GM08714 (cell line): ENCODE results near the gene RBKS.

Experiments
- H3K4me3 ChIP-seq: fragments of 200-500 bp; sonication (Bioruptor generic); 2 replicates; pipeline ENCODE4 v1.5.1; 2014; ENCODE audit warnings: mild to moderate bottlenecking, low read length, inconsistent platforms
- ZNF274 ChIP-seq: IDR thresholded peaks from 2 replicates; pipeline ENCODE4 v1.6.1; 2012; ENCODE audit warnings: mild to moderate bottlenecking, low read depth, low read length

RBKS gene

DNA sequence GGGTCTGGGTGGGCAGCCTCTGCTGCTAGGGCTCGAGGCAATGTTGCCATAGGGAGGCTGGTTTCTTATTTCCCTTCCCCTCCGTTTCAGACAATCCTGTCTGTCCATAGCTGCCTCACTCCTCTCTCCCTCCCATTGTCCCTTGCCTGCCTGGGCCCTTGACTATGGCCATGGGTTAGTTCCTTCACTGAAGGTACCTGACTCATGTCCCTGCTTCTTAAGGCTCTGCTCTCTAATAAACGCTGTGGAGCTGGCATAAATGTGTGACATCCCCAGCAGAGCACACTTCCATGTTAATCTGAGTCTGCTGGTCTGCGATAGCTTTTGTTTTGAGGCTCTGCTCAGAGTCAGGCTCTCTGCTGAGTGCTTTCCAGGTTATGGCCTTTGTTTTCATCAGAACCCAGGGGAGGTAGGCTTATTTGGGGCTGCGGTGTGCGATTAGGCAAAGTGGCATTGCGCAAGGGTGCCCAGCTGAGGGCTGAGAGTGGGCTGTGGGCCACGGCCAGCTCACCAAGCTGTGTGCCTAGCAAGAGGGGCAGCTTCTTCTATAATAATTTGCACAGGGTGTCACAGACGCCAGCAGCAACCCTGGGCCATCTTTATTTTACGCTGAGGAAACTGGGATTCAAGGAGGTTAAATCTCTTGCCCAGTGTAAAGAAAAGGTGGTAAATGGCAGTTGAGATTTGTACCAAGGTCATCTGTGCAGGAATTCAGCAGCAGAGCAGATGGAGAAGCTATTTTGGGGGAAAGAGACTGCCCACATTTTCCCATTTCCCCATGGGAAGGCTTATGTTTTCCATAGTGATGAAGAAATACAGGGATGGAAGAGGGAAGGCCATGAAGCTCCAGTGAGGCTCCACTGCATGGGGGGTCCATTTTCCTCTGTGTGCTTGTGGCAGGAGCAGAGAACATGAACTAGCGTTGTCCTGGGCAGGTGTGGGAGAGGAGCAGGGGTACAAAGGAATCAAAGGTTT, 93.1 kb downstream of the RBKS start:
- H3K4me3 ChIP-seq = no peak overlapping the region
- no peak for TF ChIP-seq ZNF274

DNA sequence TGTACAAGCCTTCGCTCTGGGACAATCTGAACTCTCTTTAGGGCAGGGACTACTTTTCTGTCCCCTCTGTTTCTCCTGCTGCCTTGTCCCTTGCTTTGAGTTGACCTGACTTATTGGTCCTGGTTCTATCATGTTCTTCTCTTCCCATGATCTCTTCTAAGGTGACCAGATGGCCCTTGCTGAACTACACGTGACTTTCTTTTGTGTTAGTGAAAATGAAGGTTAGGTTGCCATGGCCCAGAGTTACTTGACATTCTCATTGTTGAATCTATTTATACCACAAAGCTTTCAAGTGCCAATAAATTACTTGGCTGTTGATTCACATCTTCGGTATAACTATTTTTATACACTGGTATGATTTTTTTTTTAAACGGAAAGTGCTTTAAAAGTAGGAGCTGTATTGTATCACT, 94.3 kb downstream of the RBKS start:
- no peak for TF ChIP-seq ZNF274
- no peak overlapping the region for H3K4me3 ChIP-seq

DNA sequence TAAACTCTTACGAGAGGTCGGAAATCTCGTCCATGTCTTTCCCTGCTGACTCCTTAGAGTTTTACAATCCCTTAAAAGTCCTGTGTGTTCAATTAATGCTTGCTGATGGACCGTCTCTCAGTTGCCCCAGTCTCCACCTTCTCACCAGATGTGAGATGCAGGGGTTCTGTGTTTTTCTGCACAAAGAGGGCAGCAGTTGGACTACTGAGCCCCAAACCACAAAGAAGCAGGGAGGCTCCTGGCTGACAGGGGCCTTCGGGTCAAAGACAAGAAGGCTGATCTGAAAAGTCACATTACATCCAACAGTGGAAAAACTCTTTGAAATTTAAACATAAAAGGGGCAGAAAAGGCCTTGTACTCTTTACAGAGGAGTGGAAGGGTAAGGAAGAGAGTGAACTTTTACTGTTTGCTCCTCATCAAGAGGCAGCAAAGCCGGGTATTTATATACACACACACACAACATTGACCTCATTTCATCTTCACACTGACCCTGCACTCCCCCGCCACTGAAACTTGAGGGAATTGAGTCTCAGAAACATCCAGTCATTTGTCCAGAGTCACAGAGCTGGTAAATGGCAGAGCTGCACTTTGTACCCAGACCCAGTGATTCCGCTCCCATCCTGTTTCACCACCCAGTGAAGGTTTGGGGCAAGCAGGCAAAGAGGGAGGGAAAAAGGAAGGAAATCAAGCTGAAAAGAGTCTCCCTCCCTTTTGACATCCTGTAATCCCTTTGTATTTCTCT, 94.9 kb downstream of the RBKS start:
- H3K4me3 ChIP-seq = no peak overlapping the region
- TF ChIP-seq ZNF274 = no peak

DNA sequence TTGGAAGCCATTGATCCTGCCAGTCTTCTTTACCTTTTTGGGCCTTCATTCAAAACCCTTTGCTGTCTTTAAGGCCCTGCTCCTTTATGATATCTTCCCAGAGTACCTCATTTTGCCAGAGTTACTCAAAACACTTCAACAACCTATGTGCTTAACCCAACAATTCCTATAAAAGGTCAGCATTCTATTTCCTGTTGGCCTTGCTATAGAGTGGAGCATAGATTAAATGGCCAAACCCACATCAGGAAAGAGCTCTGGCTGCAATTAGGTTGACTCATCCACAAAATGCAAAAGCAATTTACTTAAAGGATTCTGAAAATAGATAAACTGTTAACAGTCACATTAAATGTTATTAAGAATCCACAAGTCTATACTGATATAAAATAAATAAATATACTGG, 97.4 kb downstream of the RBKS start:
- no peak for TF ChIP-seq ZNF274
- no peak overlapping the region for H3K4me3 ChIP-seq

DNA sequence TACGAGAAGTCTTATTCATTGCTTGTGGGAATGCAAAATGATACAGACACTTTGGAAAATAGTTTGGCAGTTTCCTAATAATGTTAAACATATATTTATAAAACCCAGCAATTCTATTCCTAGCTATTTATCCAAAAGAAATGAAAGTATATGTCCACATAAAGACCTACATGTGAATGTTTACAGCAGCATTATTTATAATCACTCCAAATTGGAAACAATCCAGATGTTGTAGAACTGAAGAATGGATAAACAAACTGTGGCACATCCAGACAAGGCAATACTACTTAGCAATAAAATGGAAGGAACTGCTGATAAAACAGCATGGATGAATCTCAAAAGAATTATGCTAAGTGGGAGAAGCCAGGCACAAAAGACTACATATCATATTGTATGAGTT, 99.4 kb downstream of the RBKS start:
- no peak for TF ChIP-seq ZNF274
- no peak overlapping the region for H3K4me3 ChIP-seq

DNA sequence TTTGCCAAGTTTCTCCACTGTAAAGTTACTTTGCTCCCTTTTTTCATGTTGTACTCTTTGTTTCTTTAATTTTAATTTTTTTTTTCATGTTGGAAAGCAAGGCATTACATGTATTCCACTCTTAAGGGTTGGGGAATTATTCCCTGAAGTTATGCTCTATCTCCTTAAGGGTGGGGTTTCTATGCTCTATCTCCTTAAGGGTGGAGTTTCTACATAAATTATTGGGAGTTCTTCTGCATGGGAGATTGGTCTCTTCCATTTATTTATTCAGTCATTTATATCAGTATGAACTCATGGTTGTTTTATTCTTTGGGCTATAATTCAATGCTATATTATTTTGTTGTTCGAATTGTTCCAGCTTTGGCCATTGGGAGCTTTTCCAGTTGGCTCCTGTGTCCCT, 107.5 kb downstream of the RBKS start:
- H3K4me3 ChIP-seq = no peak overlapping the region
- TF ChIP-seq ZNF274 = no peak

DNA sequence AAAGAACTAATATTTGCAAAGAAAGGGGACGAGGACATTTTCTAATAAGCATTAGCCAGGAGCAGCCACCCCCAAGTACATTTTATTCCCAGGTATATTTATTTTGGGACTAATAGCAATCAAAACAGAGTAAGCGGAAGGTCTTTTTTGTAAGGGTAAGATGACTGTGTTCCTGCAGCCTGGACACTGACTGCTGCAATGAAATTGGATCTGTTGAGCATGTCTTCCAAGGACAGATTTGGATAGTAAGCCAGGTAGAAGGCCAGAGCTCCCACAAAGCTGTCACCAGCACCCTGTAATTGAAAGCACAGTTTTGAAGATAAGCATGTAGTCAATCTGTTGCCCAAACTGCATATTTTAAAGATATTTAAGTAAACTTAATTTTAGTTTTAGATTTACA, 108.7 kb downstream of the RBKS start:
- H3K4me3 ChIP-seq = no peak overlapping the region
- no peak for TF ChIP-seq ZNF274

DNA sequence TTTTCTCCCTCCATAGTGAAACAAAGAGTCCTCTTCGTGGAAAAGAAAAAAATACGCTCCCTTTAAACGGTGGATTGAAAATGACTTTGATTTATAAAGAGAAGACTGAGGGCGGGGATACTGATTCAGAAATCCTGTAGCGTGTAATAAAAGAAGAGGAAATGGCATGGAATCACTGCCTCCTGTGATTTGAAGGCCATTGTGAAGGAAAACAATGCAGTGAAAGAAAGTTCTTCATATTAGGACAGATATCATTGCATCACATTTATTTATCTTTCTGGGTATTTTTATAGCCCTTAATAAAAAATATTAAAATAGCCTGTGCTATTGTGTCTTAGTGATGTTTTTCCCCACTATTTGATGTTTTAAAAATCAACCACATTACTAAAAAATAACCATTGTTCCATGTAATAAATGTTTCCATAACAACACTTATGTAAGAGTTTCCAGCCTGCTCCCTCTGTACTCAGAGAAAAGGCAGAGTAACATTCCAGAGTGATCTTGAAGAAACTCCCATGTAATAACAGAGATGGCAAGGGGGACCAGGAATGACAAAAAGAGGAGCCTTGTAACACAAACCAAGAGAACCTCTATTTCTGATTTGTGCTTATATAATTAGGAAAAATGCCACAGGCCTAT, 110.7 kb downstream of the RBKS start:
- no peak overlapping the region for H3K4me3 ChIP-seq
- TF ChIP-seq ZNF274 = no peak

DNA sequence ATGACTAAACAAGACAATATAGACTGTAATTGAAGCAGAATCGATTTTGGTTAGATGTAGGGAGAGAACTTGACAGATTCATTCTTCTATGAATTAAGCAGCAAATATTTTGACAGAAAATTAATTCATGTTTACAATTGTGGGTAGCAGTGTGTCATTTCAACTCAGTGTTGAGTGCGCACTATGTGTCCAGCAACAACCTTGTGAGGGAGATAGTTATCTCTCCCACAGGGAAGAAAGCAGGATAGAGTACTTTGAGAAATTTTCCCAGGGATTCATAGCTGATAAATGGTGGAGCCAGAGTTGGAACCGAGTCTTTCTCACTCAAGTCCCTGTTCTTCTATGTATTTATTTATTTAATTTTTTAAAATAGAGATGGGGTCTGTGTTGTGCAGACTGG, 113.5 kb downstream of the RBKS start:
- TF ChIP-seq ZNF274 = no peak
- H3K4me3 ChIP-seq = no peak overlapping the region

DNA sequence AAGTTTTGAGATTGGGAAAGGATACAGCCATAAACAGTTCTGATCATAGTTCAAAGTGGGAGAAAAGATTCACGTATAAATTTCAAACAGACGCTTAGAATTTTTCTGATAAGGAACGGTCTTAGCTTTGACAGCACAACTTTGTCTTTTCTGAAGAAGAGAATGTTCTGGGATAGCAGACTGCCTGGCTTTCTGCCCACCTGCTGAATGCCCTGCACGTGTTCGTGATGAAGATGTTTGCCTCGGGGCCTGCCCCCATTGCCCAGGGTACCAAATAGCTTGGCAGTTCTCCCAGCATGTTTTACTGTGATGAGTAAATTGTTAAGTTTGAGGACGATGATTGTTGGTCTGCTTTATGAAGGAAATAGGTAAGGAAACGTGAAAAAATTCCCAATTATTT, 114.1 kb downstream of the RBKS start:
- no peak overlapping the region for H3K4me3 ChIP-seq
- no peak for TF ChIP-seq ZNF274

DNA sequence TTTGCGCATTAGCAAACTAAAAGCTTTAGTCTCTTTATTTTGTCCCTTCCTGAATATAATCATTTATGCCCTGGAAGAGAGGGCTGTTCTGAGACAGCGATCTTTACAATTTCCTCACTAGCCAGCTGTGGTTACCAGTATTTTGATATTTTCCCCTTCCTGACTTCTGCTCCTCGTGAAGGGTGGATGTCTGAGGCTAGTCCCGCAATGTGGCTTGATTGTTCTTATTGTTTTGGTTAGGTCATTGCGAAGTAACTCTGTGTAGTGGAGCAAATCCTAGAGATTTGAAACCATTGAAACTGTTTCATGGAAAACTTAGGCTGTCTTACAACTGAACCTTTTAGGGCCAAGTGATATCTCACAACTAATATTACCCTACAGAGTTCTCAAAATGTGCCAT, 116.2 kb downstream of the RBKS start:
- H3K4me3 ChIP-seq = no peak overlapping the region
- no peak for TF ChIP-seq ZNF274

DNA sequence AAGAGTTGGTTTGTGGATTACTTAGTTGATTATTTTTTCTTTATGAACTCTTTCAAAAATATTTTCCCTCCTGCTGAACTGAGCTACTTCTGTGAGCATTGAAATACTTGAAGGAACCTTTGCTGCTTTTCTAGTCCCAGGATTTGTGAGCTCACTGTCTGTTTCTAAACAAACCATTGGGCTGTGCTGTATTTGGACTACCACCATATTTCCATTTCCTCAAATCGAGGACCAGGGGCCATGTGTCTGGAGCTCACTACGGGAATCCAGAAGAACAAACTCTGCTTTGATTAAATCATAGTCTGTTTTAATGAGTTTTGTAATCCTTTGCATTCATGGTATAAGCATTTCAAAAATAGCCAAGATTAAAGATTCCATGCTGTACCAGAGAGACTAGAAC, 117.4 kb downstream of the RBKS start:
- TF ChIP-seq ZNF274 = no peak
- peak overlapping the region; percentile 99 for H3K4me3 ChIP-seq

DNA sequence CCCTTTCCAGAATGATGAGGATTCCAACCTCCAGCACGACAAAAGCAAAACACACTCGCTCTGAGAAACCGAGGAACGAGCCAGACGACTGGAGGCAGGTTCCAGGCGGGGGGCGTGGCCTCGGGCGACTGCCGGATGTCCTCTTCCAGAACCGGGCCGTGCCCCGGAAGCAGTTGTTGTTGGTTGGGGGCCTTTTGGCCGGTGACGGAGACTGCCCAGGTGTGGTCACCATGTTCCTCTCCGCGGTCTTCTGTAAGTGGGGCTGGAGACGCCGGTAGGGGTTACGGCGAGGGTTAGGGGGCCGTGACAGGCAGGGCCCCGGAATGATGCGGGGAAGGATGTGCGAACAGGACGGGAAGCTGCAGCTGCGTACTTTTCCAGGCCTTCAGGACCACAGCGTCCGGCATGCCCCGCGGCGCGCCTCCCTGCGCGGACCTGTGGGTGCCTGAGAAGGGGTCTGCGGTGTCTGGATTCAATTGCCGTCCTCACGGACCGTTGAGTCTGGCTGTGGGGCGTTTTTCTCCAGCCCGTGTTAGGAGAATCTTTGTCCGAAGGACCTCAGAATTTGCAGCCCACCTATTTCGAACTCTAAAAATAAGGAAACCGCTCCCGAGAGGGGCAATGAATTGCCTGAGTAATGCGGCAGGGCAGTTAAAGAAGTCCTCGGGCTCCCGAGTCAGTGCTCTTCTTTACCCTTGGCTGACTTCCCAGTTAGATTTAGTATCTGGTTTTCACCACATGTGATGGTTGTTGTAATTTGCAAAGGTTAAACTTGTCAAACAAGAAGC, 118.4 kb downstream of the RBKS start, which contains the start of gene MRPL33:
Gene MRPL33, plus strand, starts transcription at position 172 of the 788 bp plus-strand sequence. Its CDS starts 59 bp downstream, at position 231.
- TF ChIP-seq ZNF274 = no peak
- H3K4me3 ChIP-seq = peak within 1 kb of the TSS; percentile 99

DNA sequence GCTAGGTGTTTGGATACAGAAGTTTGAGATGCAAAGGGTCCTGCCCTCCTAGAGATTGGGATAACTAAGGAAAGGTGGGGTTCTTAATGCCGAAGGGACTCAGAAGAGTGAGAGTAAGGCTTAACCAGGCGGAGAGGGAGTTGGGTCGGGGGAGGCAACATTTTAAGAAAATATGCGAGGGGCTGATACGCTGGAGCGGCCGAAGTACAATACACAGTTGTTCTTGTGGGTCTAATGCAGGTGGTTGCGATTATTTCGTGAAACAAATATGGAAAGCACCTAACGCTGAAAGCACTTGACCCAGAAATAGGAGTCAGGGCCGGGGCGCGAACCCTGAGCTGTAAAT, 119.0 kb downstream of the RBKS start:
- TF ChIP-seq ZNF274 = no peak
- peak overlapping the region; percentile 99 for H3K4me3 ChIP-seq
